ENCODE data around the gene LSAMP.

DNA sequence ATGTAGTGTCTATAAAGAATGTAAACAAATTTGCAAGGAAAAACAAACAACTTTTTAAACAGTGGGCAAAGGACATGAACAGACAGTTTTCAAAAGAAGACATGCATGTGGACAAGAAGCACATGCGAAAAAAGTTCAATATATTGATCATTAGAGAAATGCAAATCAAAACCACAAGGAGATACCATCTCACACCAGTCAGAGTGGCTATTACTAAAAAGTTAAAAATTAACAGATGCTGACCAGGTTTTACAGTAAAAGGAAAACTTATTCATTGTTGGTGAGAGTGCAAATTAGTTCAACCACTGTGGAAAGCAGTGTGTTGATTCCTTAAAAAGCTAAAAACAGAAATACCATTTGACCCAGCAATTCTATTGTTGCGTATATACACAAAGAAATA is 47.1 kb upstream of the LSAMP start:
- TF ChIP-seq, protein P1, sequence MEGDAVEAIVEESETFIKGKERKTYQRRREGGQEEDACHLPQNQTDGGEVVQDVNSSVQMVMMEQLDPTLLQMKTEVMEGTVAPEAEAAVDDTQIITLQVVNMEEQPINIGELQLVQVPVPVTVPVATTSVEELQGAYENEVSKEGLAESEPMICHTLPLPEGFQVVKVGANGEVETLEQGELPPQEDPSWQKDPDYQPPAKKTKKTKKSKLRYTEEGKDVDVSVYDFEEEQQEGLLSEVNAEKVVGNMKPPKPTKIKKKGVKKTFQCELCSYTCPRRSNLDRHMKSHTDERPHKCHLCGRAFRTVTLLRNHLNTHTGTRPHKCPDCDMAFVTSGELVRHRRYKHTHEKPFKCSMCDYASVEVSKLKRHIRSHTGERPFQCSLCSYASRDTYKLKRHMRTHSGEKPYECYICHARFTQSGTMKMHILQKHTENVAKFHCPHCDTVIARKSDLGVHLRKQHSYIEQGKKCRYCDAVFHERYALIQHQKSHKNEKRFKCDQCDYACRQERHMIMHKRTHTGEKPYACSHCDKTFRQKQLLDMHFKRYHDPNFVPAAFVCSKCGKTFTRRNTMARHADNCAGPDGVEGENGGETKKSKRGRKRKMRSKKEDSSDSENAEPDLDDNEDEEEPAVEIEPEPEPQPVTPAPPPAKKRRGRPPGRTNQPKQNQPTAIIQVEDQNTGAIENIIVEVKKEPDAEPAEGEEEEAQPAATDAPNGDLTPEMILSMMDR (IDR thresholded peaks at IDR 0.05) = no peak
- TF ChIP-seq POLR2A (IDR thresholded peaks at IDR 0.05) = no peak
